ENCODE results near the gene PIM3.
"Not testable (repeated sequence)": the region's sequence is repeated elsewhere in the genome, so short reads cannot be mapped to it uniquely, and the experiment has no call there.

PIM3 gene

DNA sequence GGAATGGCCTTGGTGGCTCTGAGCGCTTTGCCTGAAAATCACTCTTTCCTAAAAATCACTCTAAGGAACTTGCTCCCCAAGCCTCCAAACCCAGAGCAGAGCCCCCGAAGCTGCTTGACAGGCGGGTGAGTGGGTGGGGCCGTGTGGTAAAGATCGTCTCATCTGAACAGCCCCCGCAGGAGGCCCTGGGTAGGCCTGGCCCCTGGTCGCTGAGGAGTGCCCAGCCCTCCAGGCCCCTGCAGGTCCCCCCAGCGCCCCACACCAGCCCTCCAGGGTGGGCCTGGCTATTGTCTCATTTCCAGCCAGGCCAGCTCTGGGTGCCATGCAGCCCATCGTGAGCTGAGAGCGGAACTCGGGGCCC, 17.2 kb upstream of the PIM3 start:
- DNase-seq (ENCODE audit: low read depth in 2 of 2): no peak

DNA sequence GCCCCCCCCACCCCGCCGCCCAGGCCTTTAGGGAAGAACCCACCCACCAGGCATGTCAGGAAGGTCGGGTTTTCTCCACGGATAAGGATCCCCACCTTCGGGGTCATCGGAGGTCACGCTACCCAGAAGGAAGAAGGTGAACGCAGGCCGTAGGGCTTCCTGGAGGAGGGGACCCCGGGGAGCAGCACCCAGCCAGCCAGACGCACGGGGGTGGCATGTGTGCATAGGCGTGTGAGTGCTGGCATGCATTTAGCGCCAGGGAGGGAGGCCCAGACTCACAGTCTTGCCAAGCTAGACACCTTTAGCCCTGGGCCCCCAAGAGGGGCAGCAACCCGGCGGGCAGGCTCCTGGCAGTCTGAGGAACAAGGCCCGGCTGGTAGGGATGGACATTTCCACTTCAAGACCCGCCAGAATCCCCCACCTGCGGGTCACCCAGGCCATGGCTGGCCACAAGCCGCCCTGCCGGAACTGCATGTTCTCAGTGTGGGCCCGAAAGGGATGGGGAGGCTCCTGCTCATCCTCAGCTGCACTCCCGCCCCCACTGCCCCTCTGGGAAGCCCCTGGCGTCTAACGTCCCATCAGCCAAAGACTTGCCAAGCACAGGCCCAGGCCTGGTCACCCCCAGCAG, 16.7 kb upstream of the PIM3 start:
- no peak for DNase-seq (ENCODE audit: low read depth in 2 of 2)

DNA sequence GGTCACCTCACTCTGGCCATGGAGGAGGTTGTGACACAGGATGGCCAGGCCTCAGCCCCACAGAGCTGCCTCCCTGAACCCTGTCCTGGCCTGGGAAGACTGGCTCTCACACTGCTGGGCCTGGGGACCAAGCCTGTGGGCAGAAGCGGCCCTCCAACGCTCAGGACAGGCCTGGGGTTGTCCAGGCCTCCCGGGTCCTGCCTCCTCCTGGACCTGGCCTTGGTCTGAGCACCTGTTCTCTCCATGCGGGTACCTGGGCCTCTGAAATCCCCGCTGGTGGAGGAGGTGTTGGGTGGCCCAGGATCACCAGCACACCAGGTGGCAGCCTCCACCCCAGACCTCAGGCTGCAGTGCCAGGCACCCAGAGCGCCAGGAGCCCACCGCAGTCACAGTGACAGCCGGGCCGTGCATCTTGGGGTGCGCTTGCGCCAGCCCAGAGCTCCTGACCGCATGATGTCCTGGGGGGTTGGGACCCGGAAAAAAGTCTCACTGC, 16.1 kb upstream of the PIM3 start:
- no peak for DNase-seq (ENCODE audit: low read depth in 2 of 2)

DNA sequence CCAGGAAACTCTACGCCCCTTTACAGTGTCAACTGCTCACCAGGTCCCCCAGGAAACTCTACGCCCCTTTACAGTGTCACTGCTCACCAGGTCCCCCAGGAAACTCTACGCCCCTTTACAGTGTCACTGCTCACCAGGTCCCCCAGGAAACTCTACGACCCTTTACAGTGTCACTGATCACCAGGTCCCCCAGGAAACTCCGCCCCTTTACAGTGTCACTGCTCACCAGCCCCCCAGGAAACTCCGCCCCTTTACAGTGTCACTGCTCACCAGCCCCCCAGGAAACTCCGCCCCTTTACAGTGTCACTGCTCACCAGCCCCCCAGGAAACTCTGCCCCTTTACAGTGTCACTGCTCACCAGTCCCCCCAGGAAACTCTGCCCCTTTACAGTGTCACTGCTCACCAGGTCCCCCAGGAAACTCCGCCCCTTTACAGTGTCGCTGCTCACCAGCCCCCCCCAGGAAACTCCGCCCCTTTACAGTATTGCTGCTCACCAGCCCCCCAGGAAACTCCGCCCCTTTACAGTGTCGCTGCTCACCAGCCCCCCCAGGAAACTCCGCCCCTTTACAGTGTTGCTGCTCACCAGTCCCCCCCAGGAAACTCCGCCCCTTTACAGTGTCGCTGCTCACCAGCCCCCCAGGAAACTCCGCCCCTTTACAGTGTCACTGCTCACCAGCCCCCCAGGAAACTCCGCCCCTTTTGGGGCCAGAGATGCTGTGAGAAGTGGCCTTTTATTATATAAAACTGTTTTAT, 15.4 kb upstream of the PIM3 start:
- not testable (repeated sequence) for DNase-seq (ENCODE audit: low read depth in 2 of 2)

DNA sequence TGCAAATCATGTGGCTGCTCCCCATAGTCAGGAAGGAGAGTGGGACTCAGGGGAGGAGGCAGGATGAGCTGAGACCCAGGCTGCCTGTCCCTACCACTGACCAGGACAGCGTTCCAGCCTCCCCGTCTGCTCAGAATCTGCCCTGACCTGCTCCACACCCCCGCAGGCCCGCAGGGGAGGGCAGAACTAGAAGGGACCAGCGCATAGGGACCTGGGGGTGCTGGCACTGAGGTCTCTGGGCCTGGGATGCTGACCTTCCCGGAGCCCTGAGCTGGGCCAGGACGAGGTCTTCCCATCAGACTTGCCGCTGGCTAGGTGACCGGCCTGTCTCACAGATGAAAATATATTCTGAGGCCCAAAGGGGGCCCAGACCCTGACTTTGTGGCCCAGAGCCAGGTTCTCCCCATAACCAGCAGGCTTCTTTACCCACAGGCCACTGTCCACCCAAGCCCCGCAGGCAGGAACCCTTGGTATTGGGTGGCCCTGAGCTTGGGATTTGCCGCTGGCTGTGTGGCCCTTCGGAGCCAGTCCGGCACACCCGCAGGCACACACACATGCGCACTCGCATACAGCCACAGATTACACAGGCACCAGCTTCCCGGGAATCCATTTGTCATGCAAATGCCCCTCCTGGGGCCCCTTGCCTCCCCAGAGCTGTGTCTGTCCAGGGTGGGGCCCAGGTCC, 13.8 kb upstream of the PIM3 start:
- DNase-seq (ENCODE audit: low read depth in 2 of 2): no peak

DNA sequence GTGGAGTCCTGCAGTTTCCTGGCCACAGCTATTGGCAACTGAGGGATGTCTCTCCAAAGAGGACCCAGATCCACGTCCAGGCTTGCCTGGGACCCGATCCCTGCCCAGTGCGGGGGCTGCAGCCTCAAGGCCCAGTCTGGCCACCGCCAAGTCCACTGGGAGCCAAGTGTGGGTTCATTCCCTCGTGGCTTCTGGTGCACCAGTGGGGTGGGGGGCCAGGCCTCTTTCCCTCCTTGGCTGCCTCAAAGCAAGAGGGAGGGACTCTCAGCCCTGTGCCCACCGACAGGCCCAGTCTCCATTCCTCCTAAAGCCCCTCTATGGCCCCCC, 13.3 kb upstream of the PIM3 start:
- DNase-seq (ENCODE audit: low read depth in 2 of 2): no peak

DNA sequence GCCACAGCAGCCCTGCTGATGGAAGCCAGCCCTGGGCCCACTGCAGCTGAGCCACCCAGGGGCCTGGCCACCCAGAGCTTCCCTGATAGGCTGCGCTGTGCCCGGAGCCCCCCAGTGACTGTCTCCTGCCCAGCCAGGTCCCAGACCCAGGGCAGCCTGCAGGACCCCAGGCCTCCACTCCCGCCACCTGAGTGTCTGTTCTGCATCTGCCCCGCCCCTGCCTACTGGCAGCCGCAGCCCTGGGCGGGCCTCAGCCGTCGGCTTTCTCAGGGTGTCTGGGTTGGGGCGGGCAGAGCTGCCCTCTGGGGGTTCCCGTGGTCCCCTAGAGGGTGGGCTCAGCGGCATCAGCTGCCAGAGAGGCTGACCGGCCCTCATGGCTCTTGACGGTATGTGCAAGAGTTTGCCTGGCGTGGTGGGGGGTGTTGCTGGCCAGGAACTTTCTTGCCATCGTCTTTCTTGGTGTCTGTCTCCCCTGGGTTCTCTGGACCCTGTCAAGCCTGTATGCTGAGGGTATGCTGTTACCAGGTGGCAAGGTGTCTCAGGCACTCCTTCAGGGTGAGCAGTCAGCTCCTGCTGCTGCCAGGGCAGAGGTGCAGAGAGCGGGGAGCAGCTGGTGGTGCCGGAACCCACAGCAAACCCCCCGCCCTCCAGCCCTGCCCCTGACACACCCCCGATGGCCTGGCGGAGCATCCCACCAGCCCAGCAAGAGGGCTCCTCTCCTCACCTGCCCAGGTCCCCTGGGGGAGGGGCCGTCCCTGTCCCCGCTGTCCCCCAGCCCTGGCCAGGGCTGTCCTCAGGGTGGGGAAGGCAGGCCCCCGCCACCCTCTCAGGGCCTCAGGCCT, 12.2 kb upstream of the PIM3 start:
- DNase-seq (ENCODE audit: low read depth in 2 of 2): no peak

DNA sequence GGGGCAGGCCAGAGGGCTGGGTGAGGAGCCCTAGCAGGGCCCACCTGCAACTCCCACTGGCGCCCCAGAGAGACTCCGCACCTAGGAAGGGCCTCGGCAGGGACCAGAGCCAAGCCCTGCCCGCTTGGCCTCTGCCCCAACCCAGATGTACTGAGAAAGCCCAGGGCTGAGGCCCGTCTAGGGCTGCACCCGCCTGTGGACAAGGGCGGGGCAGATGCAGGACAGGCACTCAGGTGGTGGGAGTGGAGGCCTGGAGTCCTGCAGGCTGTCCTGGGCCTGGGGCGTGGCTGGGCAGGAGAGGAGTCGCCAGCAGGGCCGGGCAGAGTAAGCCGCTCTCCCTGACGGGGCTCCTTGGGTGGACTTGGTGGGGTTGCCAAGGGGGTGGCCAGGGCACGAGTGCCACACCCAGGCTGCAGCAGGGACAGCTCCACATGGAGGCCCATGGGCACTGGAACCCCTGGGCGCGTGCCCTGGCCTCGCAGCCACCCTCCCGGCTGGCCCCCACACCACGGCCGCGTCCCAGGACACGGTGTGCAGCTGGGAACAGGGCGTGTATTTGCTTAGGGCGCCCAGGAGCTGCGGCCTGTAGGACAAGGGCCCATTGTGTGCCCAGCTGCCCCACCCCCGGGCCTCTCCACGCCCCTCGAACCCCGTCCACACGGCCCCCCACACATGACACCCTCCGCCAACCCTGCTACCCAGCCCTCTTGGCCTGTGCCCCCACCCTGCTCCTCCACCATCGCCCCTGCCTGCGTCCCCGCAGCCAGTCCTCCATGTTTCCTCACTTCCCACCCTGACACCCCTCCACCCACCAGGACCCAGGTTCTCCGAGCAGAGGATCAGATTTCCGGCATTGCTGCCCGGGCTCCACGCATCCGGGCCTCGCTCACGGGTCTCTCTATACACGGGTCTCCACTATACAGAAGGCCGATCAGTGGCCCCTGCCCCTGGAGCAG, 11.3 kb upstream of the PIM3 start:
- DNase-seq (ENCODE audit: low read depth in 2 of 2): no peak

DNA sequence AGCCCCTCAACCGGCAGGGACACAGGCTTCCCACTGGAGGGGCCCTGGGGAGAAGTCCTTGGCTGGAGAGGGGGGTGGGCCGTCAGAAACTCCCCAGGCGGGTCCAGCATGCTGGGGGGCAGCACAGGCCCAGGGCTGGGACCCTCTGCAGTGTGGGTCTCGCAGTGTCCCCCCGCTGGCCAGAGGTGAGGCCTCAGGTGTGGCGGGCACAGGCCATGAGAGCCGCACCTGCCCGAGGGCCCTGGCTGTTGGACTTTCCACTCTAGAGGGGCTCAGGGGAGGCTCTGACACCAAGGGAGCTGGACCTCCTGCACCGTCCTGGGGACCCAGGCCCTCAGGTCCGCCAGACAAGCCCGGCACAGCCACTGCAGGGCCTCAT, 10.7 kb upstream of the PIM3 start:
- DNase-seq (ENCODE audit: low read depth in 2 of 2): no peak

DNA sequence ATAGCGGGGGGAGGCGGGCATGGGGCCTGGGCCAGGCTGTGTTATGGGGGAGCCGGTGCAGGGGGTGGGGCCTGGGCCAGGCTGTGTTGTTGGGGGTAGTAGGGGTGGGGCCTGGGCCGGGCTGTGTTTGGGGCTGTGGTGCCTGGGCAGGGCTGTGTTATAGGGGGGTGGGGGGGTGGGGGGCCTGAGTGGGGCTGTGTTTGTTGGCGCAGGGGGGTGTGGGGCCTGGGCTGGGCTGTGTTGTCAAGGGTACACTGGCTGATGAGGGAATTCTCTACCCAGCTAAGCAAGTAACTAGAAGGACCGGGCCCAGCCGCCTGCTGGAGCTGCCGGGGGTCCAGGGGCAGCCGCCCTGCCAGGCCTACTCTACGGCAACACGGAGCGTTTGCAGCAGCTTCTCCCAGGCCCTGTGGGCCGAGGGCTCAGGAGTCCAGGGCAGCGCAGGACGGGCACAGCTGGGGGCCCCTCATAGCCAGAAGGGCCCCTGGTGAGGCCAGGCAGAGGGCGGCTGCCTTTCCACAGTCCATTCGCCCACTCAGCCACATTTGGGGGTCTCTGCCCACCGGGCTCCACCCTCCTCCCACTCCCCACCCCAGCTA, 10.1 kb upstream of the PIM3 start:
- DNase-seq (ENCODE audit: low read depth in 2 of 2): no peak

DNA sequence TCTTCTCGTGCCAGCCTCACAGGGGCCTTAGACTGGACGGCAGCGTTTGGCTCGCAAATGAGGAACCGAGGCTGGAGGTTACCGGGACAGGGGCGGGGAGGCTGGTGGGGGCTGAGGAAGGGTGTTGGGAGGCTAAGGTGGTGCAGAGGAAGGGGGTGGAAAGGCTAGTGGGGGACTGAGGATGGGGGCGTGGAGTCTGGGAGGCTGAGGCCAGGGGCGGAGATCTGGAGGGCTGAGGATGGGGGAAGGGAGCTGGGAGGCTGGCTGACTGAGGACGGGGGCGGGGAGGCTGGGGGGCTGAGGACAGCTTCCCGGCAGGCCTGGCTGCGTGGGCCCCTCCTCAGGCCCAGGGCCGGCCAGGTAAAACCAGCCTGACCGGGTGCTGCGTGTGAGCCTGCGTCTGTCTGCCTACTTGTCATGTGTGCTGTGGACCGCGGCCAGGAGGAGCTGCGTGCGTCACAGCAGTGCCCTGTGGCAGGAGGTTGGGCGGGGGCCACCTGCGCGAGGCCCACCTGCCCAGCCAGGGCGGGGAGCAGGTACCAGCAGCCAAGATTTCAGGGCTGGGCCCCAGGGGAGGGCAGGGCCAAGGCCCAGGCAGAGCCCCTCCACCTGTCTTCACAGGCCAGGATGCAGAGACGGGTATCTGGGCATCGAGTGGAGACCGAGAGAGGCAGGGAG, 9.4 kb upstream of the PIM3 start:
- no peak for DNase-seq (ENCODE audit: low read depth in 2 of 2)

DNA sequence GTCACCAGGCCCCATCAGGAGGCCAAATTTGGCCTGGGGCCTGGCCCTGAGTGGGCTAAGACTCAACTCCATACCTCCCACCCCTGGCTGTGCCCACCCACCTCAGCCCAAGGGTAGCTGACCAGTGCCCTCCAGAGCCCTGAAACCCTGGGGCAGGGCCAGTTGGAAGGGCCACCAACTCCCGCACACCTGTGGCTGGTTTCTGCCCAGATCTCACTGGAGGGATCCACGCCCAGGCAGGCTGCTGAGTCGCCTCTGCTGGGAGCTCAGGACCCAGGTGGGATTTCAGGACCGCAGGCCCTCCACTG, 8.9 kb upstream of the PIM3 start:
- DNase-seq (ENCODE audit: low read depth in 2 of 2): no peak

DNA sequence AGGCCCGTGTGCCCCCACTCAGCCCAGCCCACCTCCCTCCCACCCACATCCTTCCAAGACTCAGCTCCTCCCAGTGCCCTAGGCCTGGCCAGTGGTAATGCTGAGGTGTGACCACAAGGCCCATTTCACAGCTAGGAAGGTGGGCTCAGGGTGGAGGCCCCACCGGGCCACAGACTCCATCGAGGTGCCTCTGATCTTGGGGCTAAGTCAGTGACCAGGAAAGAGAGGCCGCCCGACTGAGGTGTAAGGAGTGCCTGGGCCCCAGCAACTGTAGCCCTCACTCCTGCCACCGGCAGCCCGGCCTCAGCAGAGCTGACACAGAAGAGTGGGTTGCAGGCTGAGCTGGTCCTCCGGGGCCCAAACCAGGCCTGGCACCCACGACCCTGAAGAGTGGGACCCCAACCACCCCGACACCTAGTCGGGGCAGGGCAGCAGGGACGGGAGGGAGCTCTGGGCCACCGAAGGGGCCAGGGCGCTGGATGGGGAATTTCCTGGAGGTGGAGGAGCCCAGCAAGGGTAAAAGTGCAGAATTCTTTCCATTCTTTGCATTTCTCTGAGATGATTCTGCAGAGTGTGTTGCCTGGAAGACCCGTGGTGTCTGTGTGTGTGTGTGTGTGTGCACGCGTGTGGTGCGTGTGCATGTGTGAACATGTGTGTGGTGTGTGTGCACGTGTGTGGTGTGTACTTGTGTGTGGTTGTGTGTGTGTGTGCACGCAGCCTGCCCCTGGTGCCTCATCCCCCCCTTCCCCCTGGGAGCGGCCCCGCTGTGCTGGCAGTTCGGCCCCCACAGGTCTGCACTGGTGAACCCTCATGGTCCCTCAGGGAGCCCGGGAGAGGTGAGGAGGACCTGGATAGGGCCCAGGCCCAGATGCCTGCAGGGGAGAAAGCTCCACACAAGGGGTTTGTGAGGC, 8.3 kb upstream of the PIM3 start:
- no peak for DNase-seq (ENCODE audit: low read depth in 2 of 2)

DNA sequence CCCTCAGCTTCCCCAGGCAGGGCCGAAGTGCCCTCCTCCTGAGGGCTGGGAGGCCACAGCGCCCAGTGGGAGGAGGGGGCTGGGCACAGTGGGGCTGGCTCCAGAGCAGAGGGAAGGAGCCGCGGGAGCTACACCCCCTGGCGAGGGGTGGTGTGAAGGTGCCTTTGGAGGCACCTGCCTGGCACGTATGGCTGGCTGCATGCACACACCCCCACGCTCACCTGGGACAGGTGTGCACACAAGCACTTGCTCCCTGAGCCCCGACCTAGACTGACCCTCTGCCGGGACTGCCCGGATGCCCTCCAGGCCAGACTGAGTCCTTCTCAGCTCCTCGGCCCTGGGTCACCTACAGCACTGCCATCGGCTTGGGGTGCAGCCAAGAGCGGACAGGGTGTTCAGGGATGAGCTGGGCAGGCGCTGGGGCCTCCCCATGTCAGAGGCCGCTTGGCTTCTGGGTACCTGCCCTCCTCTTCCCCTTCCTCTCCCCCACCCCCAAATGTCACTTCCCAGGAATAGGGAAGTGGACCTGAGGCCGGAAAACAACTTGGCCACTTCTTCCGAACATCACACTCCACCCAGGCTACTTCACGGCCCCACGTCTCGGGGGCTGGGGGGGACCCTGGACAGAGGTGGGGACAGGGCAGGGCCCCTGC, 7.4 kb upstream of the PIM3 start:
- no peak for DNase-seq (ENCODE audit: low read depth in 2 of 2)

DNA sequence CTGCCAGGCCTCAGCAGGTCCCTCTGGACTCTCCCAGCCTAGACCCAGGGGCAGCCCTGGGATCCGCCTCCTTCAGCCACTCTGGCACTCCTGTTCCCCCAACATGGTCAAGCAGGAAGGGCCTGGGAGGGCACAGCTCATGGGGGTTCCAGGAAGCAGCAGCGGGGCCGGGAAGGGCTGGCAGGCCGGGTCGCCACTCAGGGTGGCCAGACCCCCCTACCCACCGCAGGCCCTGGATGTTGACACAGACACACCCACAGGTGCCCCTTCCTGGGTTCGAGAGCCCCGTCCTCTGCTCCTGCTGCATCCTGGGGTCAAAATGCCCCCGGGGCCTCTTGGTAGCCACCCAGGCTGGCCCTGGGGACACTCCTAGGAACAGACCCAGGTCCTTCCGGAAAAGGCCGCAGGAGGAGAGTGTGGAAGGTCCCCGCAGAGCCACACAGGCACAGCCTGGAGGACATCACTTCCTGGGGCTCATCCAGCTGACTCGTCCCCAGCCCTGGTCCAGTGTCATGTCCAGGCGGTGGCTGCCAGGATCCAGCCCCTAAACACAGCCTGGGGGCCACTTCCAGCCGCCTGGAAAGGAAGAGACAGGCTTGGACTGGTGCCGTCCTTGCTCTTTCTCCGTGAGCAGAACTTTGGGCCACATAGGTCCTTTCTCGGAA, 6.8 kb upstream of the PIM3 start:
- DNase-seq (ENCODE audit: low read depth in 2 of 2): no peak

DNA sequence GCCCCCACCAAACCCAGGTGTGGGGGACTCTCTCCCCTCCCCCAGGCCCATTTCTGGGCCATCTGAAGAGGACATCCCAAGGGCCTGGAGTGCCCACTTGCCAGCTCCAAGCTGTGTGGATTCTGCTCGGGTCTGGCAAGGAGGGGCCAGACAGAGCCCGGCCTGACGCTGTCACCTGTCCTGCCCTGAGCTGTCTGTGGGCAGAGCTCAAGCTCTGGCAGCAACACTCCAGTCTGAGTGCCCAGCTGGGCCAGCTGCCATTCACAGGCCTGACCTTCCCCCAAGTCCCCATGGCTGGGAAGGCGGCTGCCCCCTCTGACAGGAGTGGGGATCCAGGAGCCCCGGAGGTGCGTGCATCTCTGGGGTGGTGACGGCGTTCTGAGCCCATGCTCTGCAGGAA, 6.2 kb upstream of the PIM3 start:
- no peak for DNase-seq (ENCODE audit: low read depth in 2 of 2)

DNA sequence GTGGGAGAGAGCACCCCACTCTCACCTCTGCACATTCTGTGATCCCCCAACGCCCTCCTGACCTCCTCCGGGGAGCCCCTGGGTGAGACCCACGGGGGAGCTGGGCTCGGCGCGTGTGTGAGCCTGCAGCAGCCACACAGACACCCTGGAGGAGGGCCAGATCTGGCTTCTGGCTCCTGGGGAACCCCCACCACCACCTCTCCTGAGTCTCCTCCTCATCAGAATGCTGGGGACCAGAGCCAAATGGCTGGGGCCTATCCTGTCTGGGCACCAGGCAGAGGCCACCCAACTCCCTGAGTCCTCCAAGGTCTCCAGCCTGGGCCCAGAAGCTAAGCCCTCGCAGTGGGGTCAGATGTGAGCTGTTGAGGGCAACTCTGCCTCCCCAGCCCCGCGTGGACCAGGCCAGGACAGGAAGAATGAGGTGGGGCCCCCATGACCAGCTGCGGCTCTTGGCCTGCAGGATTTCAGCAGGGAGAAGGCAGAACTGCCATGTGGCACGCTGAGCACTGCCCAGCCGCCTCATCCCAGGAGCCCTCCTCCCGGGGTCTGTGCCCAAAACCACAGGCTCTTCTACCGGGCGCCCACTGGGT, 5.5 kb upstream of the PIM3 start:
- no peak for DNase-seq (ENCODE audit: low read depth in 2 of 2)
